Dermis microvascular lymphatic vessel endothelial cell (primary cell): ENCODE results near the gene SLC25A18. TPM values are rescaled to one million over a fixed set of nuclear protein-coding genes. Genes with fewer than 3 reads are reported as not detected.
"Not testable (repeated sequence)": the region's sequence is repeated elsewhere in the genome, so short reads cannot be mapped to it uniquely, and the experiment has no call there.

Experiments used
- DNase-seq, 2 donors: peaks; one replicate each; pipeline versions ENCODE4 v3.0.0 to v3.0.0-alpha.2; 2010; ENCODE audit warnings: low read depth in 2 of 2
- total RNA-seq: library from RNA; depleted of rRNA; stranded (reverse); fragments of >200 nt; gene quantifications from 2 replicates; pipeline ENCODE4 v1.2.1, GENCODE V29; 2014

The SLC25A18 gene
- not detected in 2 replicates for total RNA-seq

GRCh38 chr22:17562906-17563870, at the start of gene SLC25A18:
TSS of gene SLC25A18 (plus strand) at chr22:17563498. CDS start at chr22:17579945, 16,447 bp downstream.
- no peak for DNase-seq

- no peak for DNase-seq
Observed at GRCh38 chr22:17513612-17514011, 49.7 kb upstream of the SLC25A18 start.

GRCh38 chr22:17514084-17514483, 49.2 kb upstream of the SLC25A18 start:
- no peak for DNase-seq

- DNase-seq: no peak
Observed at GRCh38 chr22:17518406-17518805, 44.9 kb upstream of the SLC25A18 start.

- not testable (repeated sequence) for DNase-seq
Observed at GRCh38 chr22:17521971-17522370, 41.3 kb upstream of the SLC25A18 start.

GRCh38 chr22:17523925-17524324, 39.4 kb upstream of the SLC25A18 start:
- no peak for DNase-seq

- DNase-seq: no peak
Observed at GRCh38 chr22:17536269-17536668, 27.0 kb upstream of the SLC25A18 start.

- no peak for DNase-seq
Observed at GRCh38 chr22:17537155-17537554, 26.1 kb upstream of the SLC25A18 start.

GRCh38 chr22:17540481-17540880, 22.8 kb upstream of the SLC25A18 start:
- DNase-seq: no peak

- no peak for DNase-seq
Observed at GRCh38 chr22:17541476-17541875, 21.8 kb upstream of the SLC25A18 start.

GRCh38 chr22:17542452-17542851, 20.8 kb upstream of the SLC25A18 start:
- DNase-seq: no peak

- no peak for DNase-seq
Observed at GRCh38 chr22:17548010-17548755, 15.1 kb upstream of the SLC25A18 start.

- no peak for DNase-seq
Observed at GRCh38 chr22:17548756-17549035, 14.6 kb upstream of the SLC25A18 start.

- DNase-seq: no peak
Observed at GRCh38 chr22:17549183-17549582, 14.1 kb upstream of the SLC25A18 start.

- no peak for DNase-seq
Observed at GRCh38 chr22:17549655-17550054, 13.6 kb upstream of the SLC25A18 start.

- no peak for DNase-seq
Observed at GRCh38 chr22:17552737-17553136, 10.6 kb upstream of the SLC25A18 start.

- DNase-seq: no peak
Observed at GRCh38 chr22:17554814-17555213, 8.5 kb upstream of the SLC25A18 start.

- DNase-seq: no peak
Observed at GRCh38 chr22:17559188-17559587, 4.1 kb upstream of the SLC25A18 start.

- no peak for DNase-seq
Observed at GRCh38 chr22:17563936-17564391, 666 bp downstream of the SLC25A18 start.

- not testable (repeated sequence) for DNase-seq
Observed at GRCh38 chr22:17566016-17566687, 2.9 kb downstream of the SLC25A18 start.

- DNase-seq: no peak
Observed at GRCh38 chr22:17566776-17567175, 3.5 kb downstream of the SLC25A18 start.

- DNase-seq: peak; percentile 26 to 59
Observed at GRCh38 chr22:17569971-17570511, 6.7 kb downstream of the SLC25A18 start.
